Measurements from ENCODE around the gene DAPK1.

DNA sequence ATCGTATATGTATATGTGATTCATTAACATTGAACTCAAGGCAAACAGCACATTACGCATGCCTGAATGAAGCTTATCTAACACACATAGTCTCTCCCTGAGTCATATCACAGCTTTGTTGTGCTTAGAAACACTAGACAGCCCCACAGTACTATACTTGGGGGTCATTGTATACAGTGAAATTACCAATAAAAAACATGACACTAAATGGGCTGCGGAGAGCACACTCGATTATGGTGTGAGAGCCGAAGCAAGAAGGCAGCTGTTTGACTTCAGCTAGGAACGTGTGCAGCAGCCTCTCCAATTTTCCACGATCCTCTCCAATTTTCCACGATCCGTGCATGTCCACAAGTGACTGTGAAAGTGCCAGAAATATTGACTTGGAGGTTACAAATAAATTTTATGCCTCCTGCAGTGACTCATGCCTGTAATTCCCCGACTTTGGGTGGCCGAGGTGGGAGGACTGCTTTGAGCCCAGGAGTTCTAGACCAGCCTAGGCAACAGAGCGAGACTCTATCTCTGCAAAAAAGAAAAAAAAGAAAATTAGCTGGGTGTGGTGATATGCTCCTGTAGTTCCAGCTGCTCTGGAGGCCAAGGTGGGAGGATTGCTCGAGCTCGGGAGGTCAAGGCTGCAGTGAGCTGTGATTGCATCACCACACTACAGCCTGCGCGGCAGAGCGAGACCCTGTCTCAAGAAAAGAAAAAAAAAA lies 102.4 kb downstream of the DAPK1 start:
- TF ChIP-seq, protein P1, sequence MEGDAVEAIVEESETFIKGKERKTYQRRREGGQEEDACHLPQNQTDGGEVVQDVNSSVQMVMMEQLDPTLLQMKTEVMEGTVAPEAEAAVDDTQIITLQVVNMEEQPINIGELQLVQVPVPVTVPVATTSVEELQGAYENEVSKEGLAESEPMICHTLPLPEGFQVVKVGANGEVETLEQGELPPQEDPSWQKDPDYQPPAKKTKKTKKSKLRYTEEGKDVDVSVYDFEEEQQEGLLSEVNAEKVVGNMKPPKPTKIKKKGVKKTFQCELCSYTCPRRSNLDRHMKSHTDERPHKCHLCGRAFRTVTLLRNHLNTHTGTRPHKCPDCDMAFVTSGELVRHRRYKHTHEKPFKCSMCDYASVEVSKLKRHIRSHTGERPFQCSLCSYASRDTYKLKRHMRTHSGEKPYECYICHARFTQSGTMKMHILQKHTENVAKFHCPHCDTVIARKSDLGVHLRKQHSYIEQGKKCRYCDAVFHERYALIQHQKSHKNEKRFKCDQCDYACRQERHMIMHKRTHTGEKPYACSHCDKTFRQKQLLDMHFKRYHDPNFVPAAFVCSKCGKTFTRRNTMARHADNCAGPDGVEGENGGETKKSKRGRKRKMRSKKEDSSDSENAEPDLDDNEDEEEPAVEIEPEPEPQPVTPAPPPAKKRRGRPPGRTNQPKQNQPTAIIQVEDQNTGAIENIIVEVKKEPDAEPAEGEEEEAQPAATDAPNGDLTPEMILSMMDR (IDR thresholded peaks at IDR 0.05) = no peak
- TF ChIP-seq ZFX (IDR thresholded peaks at IDR 0.05; ENCODE audit: borderline replicate concordance) = no peak

All from 22Rv1 (cell line).